GM21447 (cell line): Measurements from ENCODE around the gene AHNAK2.

Experiments
- ATAC-seq: cut with Tn5 transposase; IDR thresholded peaks from one replicate; pipeline ENCODE4 v1.9.1; 2021; ENCODE audit not compliant: unreplicated experiment

The AHNAK2 gene

GRCh38 chr14:104973385-104974145 is 4.6 kb downstream of the AHNAK2 start:
- no peak for ATAC-seq

GRCh38 chr14:104973135-104973384 is 5.1 kb downstream of the AHNAK2 start:
- ATAC-seq: no peak

- ATAC-seq: no peak
Measured at GRCh38 chr14:104972301-104973134, 5.7 kb downstream of the AHNAK2 start.

- no peak for ATAC-seq
Measured at GRCh38 chr14:104971447-104972240, 6.5 kb downstream of the AHNAK2 start.

- ATAC-seq: no peak
Measured at GRCh38 chr14:104970231-104971068, 7.7 kb downstream of the AHNAK2 start.

GRCh38 chr14:104969741-104970230 is 8.4 kb downstream of the AHNAK2 start:
- ATAC-seq: no peak

- ATAC-seq: no peak
Measured at GRCh38 chr14:104968541-104969401, 9.4 kb downstream of the AHNAK2 start.

GRCh38 chr14:104968153-104968527 is 10.0 kb downstream of the AHNAK2 start:
- ATAC-seq: no peak

GRCh38 chr14:104967386-104968152 is 10.6 kb downstream of the AHNAK2 start:
- ATAC-seq: no peak

- ATAC-seq: no peak
Measured at GRCh38 chr14:104966981-104967385, 11.2 kb downstream of the AHNAK2 start.

GRCh38 chr14:104966261-104966865 is 11.8 kb downstream of the AHNAK2 start:
- ATAC-seq: no peak

GRCh38 chr14:104965561-104966231 is 12.5 kb downstream of the AHNAK2 start:
- ATAC-seq: no peak

GRCh38 chr14:104964546-104964945 is 13.6 kb downstream of the AHNAK2 start:
- ATAC-seq: no peak

GRCh38 chr14:104957146-104958113 is 20.7 kb downstream of the AHNAK2 start:
- ATAC-seq: no peak

- no peak for ATAC-seq
Measured at GRCh38 chr14:104956290-104956890, 21.8 kb downstream of the AHNAK2 start.

GRCh38 chr14:104955396-104955770 is 22.8 kb downstream of the AHNAK2 start:
- ATAC-seq: no peak
